GM12878 (cell line): ENCODE measurements around the gene CRYGS. TPM values are rescaled to one million over a fixed set of nuclear protein-coding genes. Genes with fewer than 3 reads are reported as not detected.

Experiments used
- ATAC-seq: fragments of 200-7000 bp; cut with Tn5 transposase; 3 replicates; pipeline ENCODE4 v1.9.1; 2020; ENCODE audit warnings: mild to moderate bottlenecking, moderate library complexity
- BruUV-seq: library from RNA; stranded (reverse); fragments of 400-500 nt; replicated peaks from 2 replicates; lab custom pipeline; 2021; lab: Mats Ljungman, UMichigan
- CTCF ChIA-PET: fragments of 300-600 bp; sonication (Branson Sonifier 250); formaldehyde crosslinking; extraction: SDS; loops from one replicate; lab custom pipeline; 2021; ENCODE audit warnings: inconsistent platforms; lab: Yijun Ruan, JAX
- POLR2A ChIA-PET: fragments of 350-600 bp; formaldehyde crosslinking; extraction: SDS; loops from one replicate; lab custom pipeline; 2021; ENCODE audit warnings: inconsistent platforms; lab: Charles Lee
- RAD21 ChIA-PET: fragments of 300-600 bp; sonication (Branson Sonifier 250); formaldehyde crosslinking; loops from one replicate; lab custom pipeline; 2023; ENCODE audit warnings: antibody characterized with exemption; ENCODE audit not compliant: unreplicated experiment; lab: Charles Lee
- SMC1A ChIA-PET: fragments of 300-600 bp; sonication (Branson Sonifier 250); formaldehyde crosslinking; loops from one replicate; lab custom pipeline; 2023; ENCODE audit not compliant: unreplicated experiment, uncharacterized antibody; lab: Charles Lee
- DNase-seq: peaks from one replicate; pipeline ENCODE4 v3.0.0-alpha.2; 2011; ENCODE audit warnings: low read depth, low spot score
- FAIRE-seq: peaks from 3 replicates; lab custom pipeline; 2011; peaks lifted over from hg19 to GRCh38; lab: Jason Lieb, UNC
- H2AFZ ChIP-seq: 2 replicates; pipeline ENCODE4 v1.6.0; 2011; ENCODE audit warnings: low read depth, low read length, control low read depth; ENCODE audit not compliant: control insufficient read depth
- H3K27ac ChIP-seq: 2 replicates; pipeline ENCODE4 v1.5.1; 2011; ENCODE audit warnings: control low read depth; ENCODE audit not compliant: control insufficient read depth, insufficient read depth
- H3K27me3 ChIP-seq, 2 experiments: replicated peaks in 1 of 2; 2 replicates each; pipeline versions ENCODE4 v1.6.0 to v1.6.1; 2011; ENCODE audit warnings: low read length in 1 of 2; ENCODE audit not compliant: control insufficient read depth in 2 of 2, insufficient read depth in 2 of 2
- H3K36me3 ChIP-seq, 2 experiments: 2 replicates each; pipeline ENCODE4 v1.5.1; 2011; ENCODE audit warnings: low read length in 1 of 2; ENCODE audit not compliant: control insufficient read depth in 2 of 2, insufficient read depth in 2 of 2
- H3K4me1 ChIP-seq: 2 replicates; pipeline ENCODE4 v1.6.1; 2011; ENCODE audit warnings: mild to moderate bottlenecking, low read length, moderate library complexity, mixed read lengths; ENCODE audit not compliant: control insufficient read depth, insufficient read depth
- H3K4me2 ChIP-seq: 2 replicates; pipeline ENCODE4 v1.6.0; 2011; ENCODE audit warnings: control low read depth; ENCODE audit not compliant: control insufficient read depth, insufficient read depth
- H3K4me3 ChIP-seq: fragments of 200-600 bp; sonication (generic); 2 replicates; pipeline ENCODE4 v1.5.1; 2016
- H3K79me2 ChIP-seq: 2 replicates; pipeline ENCODE4 v1.6.0; 2011; ENCODE audit warnings: low read length; ENCODE audit not compliant: control insufficient read depth, insufficient read depth
- H3K9ac ChIP-seq: 2 replicates; pipeline ENCODE4 v1.8.0; 2011; ENCODE audit warnings: low read length, control low read depth, mixed read lengths; ENCODE audit not compliant: control insufficient read depth, insufficient read depth
- H3K9me3 ChIP-seq: replicated peaks from 3 replicates; pipeline ENCODE4 v1.5.1; 2011; ENCODE audit warnings: mild to moderate bottlenecking, low read length; ENCODE audit not compliant: control insufficient read depth, insufficient read depth
- H4K20me1 ChIP-seq: 2 replicates; pipeline ENCODE4 v1.6.0; 2011; ENCODE audit not compliant: control insufficient read depth, insufficient read depth
- HDAC2 ChIP-seq: fragments of 200-600 bp; sonication (generic); IDR thresholded peaks from 2 replicates; pipeline ENCODE4 v1.6.1; 2017
- SKIL ChIP-seq: fragments of 450-650 bp; IDR thresholded peaks from 2 replicates; pipeline ENCODE4 v1.6.1; 2017; ENCODE audit warnings: mild to moderate bottlenecking, low read depth, inconsistent platforms; ENCODE audit not compliant: poor library complexity, severe bottlenecking
- SPI1 ChIP-seq: IDR thresholded peaks from 2 replicates; pipeline ENCODE4 v1.6.1; 2011; ENCODE audit warnings: low read depth, mild to moderate bottlenecking, low read length, moderate library complexity, borderline replicate concordance; ENCODE audit not compliant: insufficient read depth
- WGBS: methylation state at CpG from one replicate; pipeline ENCODE4 v1.1.6; 2016; ENCODE audit warnings: low lambda C conversion rate; ENCODE audit not compliant: insufficient replicate concordance, insufficient coverage; ENCODE audit errors: missing lambda C conversion rate; 5-methylcytosine and 5-hydroxymethylcytosine counted together
- in situ Hi-C: fragments of 300-500 bp; cut with MboI; formaldehyde crosslinking; loops from 9 replicates; pipeline ENCODE4 v1.14.3; 2018; ENCODE audit warnings: mixed read lengths
- intact Hi-C: fragments of 100-400 bp; cut with micrococcal nuclease; formaldehyde crosslinking; loops from one replicate; pipeline ENCODE4 v1.14.2; 2022; ENCODE audit not compliant: unreplicated experiment
- polyA plus RNA-seq, 11 experiments: library from polyadenylated mRNA; depleted of rRNA in 4 of 11; unstranded in 6 of 11; stranded (reverse) in 5 of 11; fragments of >200 nt; fragmentation: Nextera tagmentation in 4 of 11; fragmentation: Illumina TruSeq in 1 of 11; extraction: Ambion mirVana in 4 of 11; extraction: Trizol in 1 of 11; gene quantifications; 1 replicate in 1 of 11; 2 replicates in 10 of 11; pipeline versions ENCODE4 v1.2.1 to v1.2.3, GENCODE V29; 2011 to 2016; ENCODE audit warnings: inconsistent platforms in 2 of 11, missing spikeins in 2 of 11, low read depth in 1 of 11
- total RNA-seq, 4 experiments: library from RNA; depleted of rRNA in 3 of 4; stranded (reverse); fragments of >200 nt in 3 of 4; fragmentation: Illumina TruSeq in 1 of 4; extraction: Trizol in 1 of 4; gene quantifications; 2 replicates each; pipeline versions ENCODE4 v1.2.1 to v1.2.3, GENCODE V29; 2013 to 2021
- TF ChIP-seq, protein P1 (sequence below): fragments of 450-650 bp; IDR thresholded peaks from 2 replicates; pipeline ENCODE4 v1.6.1; 2016; ENCODE audit warnings: mild to moderate bottlenecking
- TF ChIP-seq, protein P2 (sequence below): fragments of 450-650 bp; formaldehyde crosslinking; IDR thresholded peaks from 2 replicates; pipeline ENCODE4 v1.4.0; 2020; ENCODE audit warnings: mild to moderate bottlenecking, moderate library complexity

Gene CRYGS
- total and polyA plus RNA-seq, 10 of the 15 experiments (the other 5 are each of a cell fraction or from before 2014, with no cell fraction given), result 1.1 to 6.0 (median 2.5) TPM

DNA sequence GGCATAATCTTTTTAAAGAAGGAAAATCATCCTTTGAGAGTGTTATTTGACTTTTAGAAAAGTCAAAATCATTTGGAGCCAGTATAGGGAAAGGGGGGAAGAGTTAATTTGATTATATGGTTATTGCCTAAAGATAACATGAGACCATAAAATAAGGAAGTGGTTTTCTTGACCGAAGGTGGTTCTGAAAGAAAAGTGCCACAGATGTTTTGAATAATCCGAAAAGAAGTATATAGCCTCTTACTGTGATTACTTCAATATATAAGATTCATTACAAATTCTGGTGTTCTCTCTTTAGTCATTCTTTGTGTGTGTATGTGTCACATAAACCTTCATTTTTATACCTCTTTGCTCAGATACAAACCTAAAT, 27.4 kb upstream of the CRYGS start:
- CTCF ChIA-PET, result interaction anchor here (1.4 to 3.6 kb wide), 4 partner anchors 32 to 315 kb away, joined by 6 to 19 read pairs (median 8); no protein-coding TSS in a partner anchor
- DNase-seq (no peak), ATAC-seq (no peak), FAIRE-seq (no peak)
- SMC1A ChIA-PET, result interaction anchor here (1.1 to 2.5 kb wide), 3 partner anchors 9 to 46 kb away, joined by 4 to 11 read pairs (median 8); no protein-coding TSS in a partner anchor
- Histone ChIP-seq H2AFZ (no peak overlapping the region), H3K27ac (peak overlapping the region; percentile 85; the same call in 1 of the 2 replicates), H3K4me1 (peaks cover 7% of the 10 kb centered on the region), H3K79me2 (peaks cover 52% of the 10 kb centered on the region), H3K4me2 (peak overlapping the region; percentile 81), H3K36me3 (peaks cover 3 to 17% of the 10 kb centered on the region in 2 experiments), H3K9ac (peak overlapping the region; percentile 89), H3K4me3 (peak overlapping the region; percentile 90), H4K20me1 (no peaks in the 10 kb centered on the region), H3K27me3 (no peaks in the 10 kb centered on the region), H3K9me3 (no peaks in the 10 kb centered on the region)
- no peak for TF ChIP-seq SKIL
- TF ChIP-seq, protein P1, sequence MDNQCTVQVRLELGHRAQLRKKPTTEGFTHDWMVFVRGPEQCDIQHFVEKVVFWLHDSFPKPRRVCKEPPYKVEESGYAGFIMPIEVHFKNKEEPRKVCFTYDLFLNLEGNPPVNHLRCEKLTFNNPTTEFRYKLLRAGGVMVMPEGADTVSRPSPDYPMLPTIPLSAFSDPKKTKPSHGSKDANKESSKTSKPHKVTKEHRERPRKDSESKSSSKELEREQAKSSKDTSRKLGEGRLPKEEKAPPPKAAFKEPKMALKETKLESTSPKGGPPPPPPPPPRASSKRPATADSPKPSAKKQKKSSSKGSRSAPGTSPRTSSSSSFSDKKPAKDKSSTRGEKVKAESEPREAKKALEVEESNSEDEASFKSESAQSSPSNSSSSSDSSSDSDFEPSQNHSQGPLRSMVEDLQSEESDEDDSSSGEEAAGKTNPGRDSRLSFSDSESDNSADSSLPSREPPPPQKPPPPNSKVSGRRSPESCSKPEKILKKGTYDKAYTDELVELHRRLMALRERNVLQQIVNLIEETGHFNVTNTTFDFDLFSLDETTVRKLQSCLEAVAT, result no peak
- TF ChIP-seq, protein P2, sequence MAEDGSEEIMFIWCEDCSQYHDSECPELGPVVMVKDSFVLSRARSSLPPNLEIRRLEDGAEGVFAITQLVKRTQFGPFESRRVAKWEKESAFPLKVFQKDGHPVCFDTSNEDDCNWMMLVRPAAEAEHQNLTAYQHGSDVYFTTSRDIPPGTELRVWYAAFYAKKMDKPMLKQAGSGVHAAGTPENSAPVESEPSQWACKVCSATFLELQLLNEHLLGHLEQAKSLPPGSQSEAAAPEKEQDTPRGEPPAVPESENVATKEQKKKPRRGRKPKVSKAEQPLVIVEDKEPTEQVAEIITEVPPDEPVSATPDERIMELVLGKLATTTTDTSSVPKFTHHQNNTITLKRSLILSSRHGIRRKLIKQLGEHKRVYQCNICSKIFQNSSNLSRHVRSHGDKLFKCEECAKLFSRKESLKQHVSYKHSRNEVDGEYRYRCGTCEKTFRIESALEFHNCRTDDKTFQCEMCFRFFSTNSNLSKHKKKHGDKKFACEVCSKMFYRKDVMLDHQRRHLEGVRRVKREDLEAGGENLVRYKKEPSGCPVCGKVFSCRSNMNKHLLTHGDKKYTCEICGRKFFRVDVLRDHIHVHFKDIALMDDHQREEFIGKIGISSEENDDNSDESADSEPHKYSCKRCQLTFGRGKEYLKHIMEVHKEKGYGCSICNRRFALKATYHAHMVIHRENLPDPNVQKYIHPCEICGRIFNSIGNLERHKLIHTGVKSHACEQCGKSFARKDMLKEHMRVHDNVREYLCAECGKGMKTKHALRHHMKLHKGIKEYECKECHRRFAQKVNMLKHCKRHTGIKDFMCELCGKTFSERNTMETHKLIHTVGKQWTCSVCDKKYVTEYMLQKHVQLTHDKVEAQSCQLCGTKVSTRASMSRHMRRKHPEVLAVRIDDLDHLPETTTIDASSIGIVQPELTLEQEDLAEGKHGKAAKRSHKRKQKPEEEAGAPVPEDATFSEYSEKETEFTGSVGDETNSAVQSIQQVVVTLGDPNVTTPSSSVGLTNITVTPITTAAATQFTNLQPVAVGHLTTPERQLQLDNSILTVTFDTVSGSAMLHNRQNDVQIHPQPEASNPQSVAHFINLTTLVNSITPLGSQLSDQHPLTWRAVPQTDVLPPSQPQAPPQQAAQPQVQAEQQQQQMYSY (CRISPR knock-in tag), result no peak
- peak; percentile 79; the same call in 1 of the 2 replicates for TF ChIP-seq SPI1
- TF ChIP-seq HDAC2, result no peak
- intact Hi-C loops (loop anchor here (2.0 to 5.0 kb wide), 2 partner anchors 211 to 634 kb away; partner anchors contain the start of genes EIF4A2 and TRA2B), in situ Hi-C loops (no loop called here)
- RAD21 ChIA-PET, result interaction anchor here (2.5 kb wide), 1 partner anchor 32 kb away, joined by 21 read pairs; no protein-coding TSS in a partner anchor
- WGBS, result 0% methylated on average over 2 of the region's 2 CpGs
- POLR2A ChIA-PET, result interaction anchor here (1.4 to 2.9 kb wide), 3 partner anchors 16 to 628 kb away, joined by 4 to 20 read pairs (median 6); no protein-coding TSS in a partner anchor
- no TSS peak for BruUV-seq
